Mucosa of stomach (tissue), 1 donor: ENCODE data around the gene CHGA.

Experiments used
- H3K27me3 ChIP-seq: one replicate; pipeline ENCODE4 v1.7.0; 2013; ENCODE audit warnings: mild to moderate bottlenecking, low read length; ENCODE audit not compliant: control insufficient read depth, insufficient read depth
- H3K36me3 ChIP-seq: one replicate; pipeline ENCODE4 v1.7.0; 2013; ENCODE audit warnings: low read length; ENCODE audit not compliant: control insufficient read depth, insufficient read depth
- H3K4me1 ChIP-seq: one replicate; pipeline ENCODE4 v1.7.0; 2013; ENCODE audit warnings: mild to moderate bottlenecking, low read length; ENCODE audit not compliant: control insufficient read depth, insufficient read depth
- H3K4me3 ChIP-seq: one replicate; pipeline ENCODE4 v1.7.0; 2013; ENCODE audit warnings: low read length
- H3K9ac ChIP-seq: one replicate; pipeline ENCODE4 v1.7.0; 2013; ENCODE audit warnings: mild to moderate bottlenecking, low read length, moderate library complexity
- H3K9me3 ChIP-seq: one replicate; pipeline ENCODE4 v1.7.0; 2013; ENCODE audit warnings: mild to moderate bottlenecking, low read length, moderate library complexity; ENCODE audit not compliant: control insufficient read depth
- donor health status: Pancreatic carcinoma.

Gene CHGA

DNA sequence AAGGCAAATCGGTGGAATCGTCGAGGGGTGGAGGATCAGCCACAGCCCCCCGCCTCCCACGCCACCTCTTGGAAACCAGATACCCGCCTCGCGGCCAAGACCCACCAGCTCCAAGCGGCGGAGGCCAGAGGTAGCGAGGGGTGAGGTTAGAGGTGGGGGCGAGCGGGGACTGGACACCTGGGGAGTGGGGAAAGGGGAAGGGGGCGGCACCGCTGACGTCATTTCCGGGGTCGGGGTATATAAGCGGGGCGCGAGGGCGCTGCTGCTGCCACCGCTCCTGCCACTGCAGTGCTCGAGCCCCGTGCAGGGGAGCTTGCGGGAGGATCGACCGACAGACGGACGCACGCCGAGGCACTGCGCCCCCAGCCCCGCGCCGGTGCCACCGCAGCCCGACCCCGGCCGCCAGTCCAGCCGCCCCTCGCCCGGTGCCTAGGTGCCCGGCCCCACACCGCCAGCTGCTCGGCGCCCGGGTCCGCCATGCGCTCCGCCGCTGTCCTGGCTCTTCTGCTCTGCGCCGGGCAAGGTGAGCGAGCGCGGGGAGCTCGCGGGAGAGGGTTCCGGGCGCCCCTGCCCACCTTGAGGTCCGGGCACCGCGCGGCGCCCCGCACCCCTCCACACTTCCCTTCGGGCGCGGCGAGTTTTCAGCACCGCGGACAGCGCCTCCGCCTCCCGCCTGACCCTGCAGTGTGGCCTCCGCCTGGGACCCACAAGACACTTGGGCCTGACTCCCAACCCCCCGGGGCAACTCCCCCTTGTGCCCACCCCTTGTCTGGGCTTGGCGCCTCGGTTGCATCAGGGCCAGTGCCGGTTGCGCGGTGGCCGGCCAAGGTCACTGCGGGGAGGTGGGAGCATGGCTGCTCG lies at the start of gene CHGA:
Gene CHGA (plus strand): TSS at position 268 of the 861 bp plus-strand sequence. CDS start 210 bp downstream, at position 478.
- Histone ChIP-seq H3K9ac (no peak within 1 kb of the TSS), H3K9me3 (no peaks in the 10 kb centered on the region), H3K27me3 (peaks cover 16% of the 10 kb centered on the region), H3K36me3 (no peaks in the 10 kb centered on the region), H3K4me3 (no peak within 1 kb of the TSS), H3K4me1 (no peaks in the 10 kb centered on the region)

DNA sequence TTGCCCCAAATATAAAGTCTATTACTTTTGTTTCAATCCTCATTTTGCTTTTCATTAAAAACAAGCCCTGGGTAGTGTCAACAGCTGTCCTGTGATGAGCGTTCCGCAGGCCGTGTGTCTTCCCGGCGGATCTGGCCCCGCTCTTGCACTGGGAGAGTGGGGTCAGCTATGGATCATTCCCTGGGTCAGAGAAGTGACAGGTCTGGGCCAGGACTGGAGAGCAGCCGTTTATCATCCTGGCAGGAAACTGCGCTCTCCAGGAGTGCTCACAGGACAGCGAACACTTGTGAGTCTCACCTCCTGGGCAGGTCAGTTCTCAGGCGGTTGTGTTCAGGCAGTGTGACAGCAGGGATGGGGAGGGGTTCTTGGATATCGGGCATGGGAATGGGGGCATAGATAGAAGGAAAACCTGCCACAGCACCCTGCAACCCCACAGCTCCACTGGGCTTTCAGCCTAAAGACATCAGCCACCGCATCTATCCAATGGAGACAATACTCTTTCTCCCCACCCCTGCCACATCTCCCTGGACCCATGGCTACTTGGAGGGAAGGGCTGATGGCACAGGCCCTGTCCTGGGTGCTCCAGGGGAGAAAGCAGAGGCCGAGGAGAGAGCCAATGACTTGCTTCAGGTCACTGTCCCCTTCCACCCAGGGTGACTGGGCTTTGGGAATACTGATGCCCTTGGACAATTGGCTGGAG lies 47.8 kb upstream of the CHGA start:
- peaks cover 8% of the 10 kb centered on the region for H3K27me3 ChIP-seq
- no peaks in the 10 kb centered on the region for H3K36me3 ChIP-seq
- H3K9ac ChIP-seq: no peak overlapping the region

GRCh38 chr14:92877757-92878431 lies 45.1 kb upstream of the CHGA start:
- no peak overlapping the region for H3K4me3 ChIP-seq
- no peaks in the 10 kb centered on the region for H3K9me3 ChIP-seq
- no peaks in the 10 kb centered on the region for H3K4me1 ChIP-seq
- H3K27me3 ChIP-seq: peaks cover 23% of the 10 kb centered on the region
- no peaks in the 10 kb centered on the region for H3K36me3 ChIP-seq
- H3K9ac ChIP-seq: no peak overlapping the region

More for the DNA sequence above, 47.8 kb upstream of the CHGA start:
- no peaks in the 10 kb centered on the region for H3K9me3 ChIP-seq
- no peak overlapping the region for H3K4me3 ChIP-seq
- no peaks in the 10 kb centered on the region for H3K4me1 ChIP-seq

DNA sequence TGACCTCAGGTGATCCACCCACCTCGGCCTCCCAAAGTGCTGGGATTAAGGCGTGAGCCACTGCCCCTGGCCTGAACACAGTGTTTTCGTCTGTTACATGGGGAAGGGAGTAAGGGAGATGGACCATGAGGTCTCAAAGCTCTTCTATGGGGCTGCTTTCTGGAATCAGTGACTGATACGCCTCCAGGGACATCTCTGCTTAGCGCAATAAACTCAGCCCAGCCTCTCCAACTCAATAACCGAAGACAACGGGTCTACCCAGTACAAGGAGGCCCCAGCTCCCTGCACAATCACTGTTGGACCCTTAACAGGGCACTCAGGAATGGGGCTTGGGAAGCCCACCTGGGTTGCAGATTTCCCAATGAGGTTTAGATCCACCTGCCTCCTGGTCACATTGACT lies 42.6 kb upstream of the CHGA start:
- H3K27me3 ChIP-seq: peaks cover 23% of the 10 kb centered on the region
- H3K9me3 ChIP-seq: no peaks in the 10 kb centered on the region
- no peaks in the 10 kb centered on the region for H3K4me1 ChIP-seq
- no peaks in the 10 kb centered on the region for H3K36me3 ChIP-seq
- H3K4me3 ChIP-seq: no peak overlapping the region
- no peak overlapping the region for H3K9ac ChIP-seq

GRCh38 chr14:92880851-92881250 lies 42.1 kb upstream of the CHGA start:
- peaks cover 25% of the 10 kb centered on the region for H3K27me3 ChIP-seq
- H3K36me3 ChIP-seq: no peaks in the 10 kb centered on the region
- H3K4me1 ChIP-seq: no peaks in the 10 kb centered on the region
- H3K9me3 ChIP-seq: no peaks in the 10 kb centered on the region
- no peak overlapping the region for H3K9ac ChIP-seq
- no peak overlapping the region for H3K4me3 ChIP-seq

DNA sequence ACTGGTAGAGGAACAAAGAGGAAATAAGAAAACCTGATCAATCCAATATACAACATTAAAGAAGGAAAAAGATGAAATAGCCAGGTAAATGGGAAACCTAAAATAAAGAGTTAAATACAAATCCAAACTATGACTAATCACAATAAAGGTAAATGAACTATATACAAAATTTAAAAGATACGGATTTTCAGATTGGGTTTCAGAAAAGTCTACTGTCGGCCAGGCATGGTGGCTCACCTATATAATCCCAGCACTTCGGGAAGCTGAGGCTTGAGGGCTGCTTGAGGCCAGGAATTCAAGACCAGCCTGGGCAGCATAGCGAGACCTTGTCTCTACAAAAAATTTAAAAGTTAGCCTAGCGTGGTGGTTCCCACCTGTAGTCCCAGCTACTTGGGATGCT lies 39.9 kb upstream of the CHGA start:
- no peaks in the 10 kb centered on the region for H3K36me3 ChIP-seq
- H3K27me3 ChIP-seq: peaks cover 31% of the 10 kb centered on the region
- H3K9ac ChIP-seq: no peak overlapping the region
- H3K9me3 ChIP-seq: no peaks in the 10 kb centered on the region
- H3K4me3 ChIP-seq: no peak overlapping the region
- H3K4me1 ChIP-seq: no peaks in the 10 kb centered on the region

DNA sequence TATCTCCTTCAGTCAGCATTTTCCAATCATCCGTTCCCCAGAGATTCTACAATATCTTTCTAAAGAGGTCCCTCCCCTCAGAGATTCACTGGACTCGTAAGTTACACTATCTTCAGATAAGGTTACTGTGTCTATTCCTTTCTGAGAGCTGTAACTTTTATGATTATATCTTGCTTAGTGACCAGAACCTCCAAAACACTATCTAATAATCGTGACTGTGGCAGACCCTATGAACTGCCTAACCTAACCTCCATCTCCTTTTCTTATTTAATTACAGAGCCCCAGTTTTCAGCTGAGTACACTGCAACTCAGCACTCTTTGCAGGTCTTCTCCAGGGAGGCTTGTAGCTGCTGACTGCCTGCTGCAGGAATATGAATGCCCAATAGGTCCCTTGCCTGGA lies 38.5 kb upstream of the CHGA start:
- Histone ChIP-seq H3K9me3 (no peaks in the 10 kb centered on the region), H3K36me3 (no peaks in the 10 kb centered on the region), H3K9ac (no peak overlapping the region), H3K4me3 (no peak overlapping the region), H3K27me3 (peaks cover 26% of the 10 kb centered on the region), H3K4me1 (no peaks in the 10 kb centered on the region)

DNA sequence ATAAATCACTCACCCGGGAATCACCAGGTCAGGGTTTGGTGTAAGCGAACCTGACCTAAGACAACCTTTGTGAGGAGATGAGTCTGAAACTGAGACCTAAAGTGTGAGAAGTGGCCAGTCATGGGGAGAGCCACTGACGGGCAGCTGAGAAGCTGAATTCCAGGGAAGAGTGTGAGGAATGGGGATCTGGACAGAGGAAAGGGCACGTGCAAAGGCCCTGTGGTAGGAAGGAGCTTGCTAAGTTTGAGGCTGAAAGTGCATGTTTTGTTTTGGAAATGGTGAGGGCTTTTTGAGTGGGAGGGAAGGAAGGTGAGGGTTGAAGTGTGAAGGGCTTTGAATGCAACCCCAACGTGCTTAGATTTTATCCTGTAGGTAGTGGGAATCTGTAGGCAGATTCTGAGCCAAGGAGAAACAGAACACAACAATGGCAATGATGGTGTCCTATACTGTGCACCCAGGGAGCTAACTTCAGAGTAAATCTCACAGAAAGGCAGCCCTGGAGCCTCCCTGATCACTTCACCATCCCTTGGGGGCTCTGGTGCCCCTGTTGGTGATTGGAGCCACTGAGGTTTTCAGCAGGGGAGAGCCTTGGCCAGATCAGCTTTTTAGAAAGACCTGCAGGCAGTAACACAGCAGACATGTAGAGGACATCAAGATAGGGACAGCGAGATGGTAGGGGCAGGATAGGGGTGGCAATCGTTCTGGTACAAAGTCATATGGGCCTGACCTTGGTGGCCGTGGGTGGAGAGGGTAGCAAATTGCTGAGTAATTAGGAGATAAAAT lies 37.5 kb upstream of the CHGA start:
- Histone ChIP-seq H3K9me3 (no peaks in the 10 kb centered on the region), H3K4me3 (no peak overlapping the region), H3K9ac (no peak overlapping the region), H3K36me3 (no peaks in the 10 kb centered on the region), H3K27me3 (peaks cover 20% of the 10 kb centered on the region), H3K4me1 (no peaks in the 10 kb centered on the region)

- Histone ChIP-seq H3K27me3 (peaks cover 12% of the 10 kb centered on the region), H3K4me1 (no peaks in the 10 kb centered on the region), H3K4me3 (no peak overlapping the region), H3K36me3 (no peaks in the 10 kb centered on the region), H3K9me3 (no peaks in the 10 kb centered on the region), H3K9ac (no peak overlapping the region)
Measured at GRCh38 chr14:92886337-92886736, 36.6 kb upstream of the CHGA start.

DNA sequence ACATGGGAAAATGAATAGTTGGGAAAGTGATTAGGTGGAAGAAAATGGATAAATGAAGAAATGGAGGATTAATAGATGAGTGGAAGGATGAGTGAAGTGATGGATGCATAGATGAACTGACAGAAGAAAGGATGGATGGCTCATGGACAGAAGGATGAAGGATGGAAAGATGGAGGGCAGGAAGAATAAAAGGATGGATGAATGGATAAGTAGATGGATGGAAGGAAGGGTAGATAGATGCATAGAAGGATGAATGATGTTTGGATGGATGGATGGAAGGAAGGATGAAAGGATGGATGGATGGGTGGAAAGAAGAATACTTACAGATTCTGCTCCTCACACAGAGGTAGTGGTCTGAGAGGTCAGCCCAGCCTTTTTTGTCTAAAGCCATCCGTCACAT lies 35.8 kb upstream of the CHGA start:
- Histone ChIP-seq H3K9me3 (no peaks in the 10 kb centered on the region), H3K27me3 (peaks cover 9% of the 10 kb centered on the region), H3K36me3 (no peaks in the 10 kb centered on the region), H3K4me3 (no peak overlapping the region), H3K9ac (no peak overlapping the region), H3K4me1 (no peaks in the 10 kb centered on the region)

DNA sequence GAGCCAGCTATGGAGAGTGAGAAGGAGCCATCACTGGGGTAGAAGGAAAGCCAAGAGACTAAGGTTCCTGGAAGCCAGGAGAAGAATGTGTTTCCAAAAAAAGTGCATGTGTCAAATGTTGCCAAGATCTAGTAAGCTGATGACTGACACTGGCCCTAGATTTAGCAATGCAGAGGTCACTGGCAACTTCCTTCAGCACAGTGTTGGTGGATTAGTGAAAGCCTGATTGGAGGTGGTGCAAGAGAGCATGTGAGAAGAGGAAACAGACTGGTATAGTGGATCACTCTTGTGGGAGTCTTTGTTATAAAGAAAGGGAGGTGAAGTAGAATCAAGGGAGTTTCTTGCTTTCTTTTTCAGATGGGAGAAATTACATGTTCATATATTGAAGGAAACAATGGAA lies 34.1 kb upstream of the CHGA start:
- Histone ChIP-seq H3K4me3 (no peak overlapping the region), H3K9ac (no peak overlapping the region), H3K27me3 (peaks cover 9% of the 10 kb centered on the region), H3K4me1 (no peaks in the 10 kb centered on the region), H3K9me3 (no peaks in the 10 kb centered on the region), H3K36me3 (no peaks in the 10 kb centered on the region)
